ENCODE data around the gene SHPK.
A peak's percentile ranks its signal among the peaks of the same experiment; 100 is the strongest.

The SHPK gene, protein sequence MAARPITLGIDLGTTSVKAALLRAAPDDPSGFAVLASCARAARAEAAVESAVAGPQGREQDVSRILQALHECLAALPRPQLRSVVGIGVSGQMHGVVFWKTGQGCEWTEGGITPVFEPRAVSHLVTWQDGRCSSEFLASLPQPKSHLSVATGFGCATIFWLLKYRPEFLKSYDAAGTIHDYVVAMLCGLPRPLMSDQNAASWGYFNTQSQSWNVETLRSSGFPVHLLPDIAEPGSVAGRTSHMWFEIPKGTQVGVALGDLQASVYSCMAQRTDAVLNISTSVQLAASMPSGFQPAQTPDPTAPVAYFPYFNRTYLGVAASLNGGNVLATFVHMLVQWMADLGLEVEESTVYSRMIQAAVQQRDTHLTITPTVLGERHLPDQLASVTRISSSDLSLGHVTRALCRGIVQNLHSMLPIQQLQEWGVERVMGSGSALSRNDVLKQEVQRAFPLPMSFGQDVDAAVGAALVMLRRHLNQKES

DNA sequence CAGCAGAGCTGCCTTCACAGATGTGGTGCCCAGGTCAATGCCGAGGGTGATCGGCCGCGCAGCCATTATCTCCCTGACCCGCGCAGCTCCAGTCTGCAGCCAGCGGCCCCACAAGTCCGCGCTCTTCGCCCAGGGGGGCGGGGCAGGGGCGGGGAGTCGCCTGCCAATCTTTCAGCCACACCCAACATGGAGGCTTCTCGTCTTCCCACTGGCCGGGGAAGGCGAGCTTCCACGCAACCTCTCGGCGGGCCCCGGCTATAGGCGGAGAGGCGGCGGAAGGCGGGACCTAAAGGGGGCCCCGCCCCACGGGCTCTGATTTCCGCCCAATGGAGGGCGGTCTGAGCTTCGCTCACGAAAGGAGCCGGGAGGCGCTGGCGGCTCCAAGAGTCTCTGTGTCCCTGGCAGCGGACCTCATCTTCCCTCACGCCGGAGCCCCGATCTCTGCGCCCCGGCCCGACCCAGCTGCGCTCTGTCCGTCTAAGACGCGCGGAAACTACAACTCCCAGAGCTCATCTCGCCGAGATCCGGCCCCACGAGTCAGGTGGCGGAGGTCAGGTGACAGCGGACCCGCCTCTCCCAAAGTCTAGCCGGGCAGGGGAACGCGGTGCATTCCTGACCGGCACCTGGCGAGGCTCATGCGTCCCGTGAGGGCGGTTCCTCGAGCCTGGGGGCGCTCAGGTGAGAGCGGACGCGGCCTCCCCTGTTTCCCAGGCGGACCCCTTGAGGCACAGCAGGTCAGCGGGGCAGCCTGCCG is at the start of gene SHPK, which contains the start of gene CTNS:
SHPK (minus strand) TSS at position 97 of the 754 bp plus-strand sequence; CDS start at position 66, 31 bp downstream.
CTNS (plus strand) TSS at position 607 of the 754 bp plus-strand sequence. CDS start 3,447 bp downstream, outside the sequence.
- DNase-seq (ENCODE audit: low read depth): peak; percentile 94

DNA sequence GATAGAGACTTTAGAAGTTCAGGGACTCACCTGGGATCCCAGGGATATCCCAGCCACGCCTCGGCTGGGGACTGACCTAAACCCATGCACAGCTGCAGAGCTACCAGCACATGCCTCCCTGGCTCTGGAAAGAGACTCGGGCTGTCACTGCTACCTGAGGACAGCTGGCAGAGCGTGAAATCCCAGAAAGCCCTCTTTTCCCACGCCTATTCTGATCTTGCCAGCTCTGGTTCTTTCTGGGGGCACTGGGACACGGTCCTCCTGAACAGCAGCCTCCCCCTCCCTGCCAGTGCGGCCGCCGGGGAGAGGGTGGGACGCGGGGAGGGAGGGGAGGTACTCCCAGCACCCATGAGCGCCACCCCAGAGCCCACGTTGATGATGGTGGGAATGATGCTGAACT is 49.1 kb upstream of the SHPK start:
- DNase-seq (ENCODE audit: low read depth): no peak

DNA sequence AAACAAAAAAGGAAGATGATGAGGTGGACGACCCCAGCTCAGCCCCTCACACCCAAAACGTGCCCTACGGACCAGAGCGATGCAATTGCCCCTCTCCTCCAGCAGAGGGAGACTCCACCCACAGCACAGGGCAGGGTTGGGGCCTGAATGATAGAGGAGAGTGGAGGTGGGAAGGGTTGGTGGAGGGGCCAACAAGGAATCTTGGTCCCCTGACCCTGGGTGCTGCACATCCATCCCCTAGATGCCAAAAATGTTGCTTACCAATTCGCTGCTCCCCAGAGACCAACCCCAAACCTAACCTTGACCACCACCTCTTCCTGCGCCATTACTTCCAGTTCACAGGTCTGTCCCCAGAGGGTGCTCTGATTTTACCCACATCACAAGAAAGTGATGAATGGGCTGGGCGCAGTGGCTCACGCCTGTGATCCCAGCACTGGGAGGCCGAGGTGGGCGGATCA is 47.0 kb upstream of the SHPK start:
- no peak for DNase-seq (ENCODE audit: low read depth)

DNA sequence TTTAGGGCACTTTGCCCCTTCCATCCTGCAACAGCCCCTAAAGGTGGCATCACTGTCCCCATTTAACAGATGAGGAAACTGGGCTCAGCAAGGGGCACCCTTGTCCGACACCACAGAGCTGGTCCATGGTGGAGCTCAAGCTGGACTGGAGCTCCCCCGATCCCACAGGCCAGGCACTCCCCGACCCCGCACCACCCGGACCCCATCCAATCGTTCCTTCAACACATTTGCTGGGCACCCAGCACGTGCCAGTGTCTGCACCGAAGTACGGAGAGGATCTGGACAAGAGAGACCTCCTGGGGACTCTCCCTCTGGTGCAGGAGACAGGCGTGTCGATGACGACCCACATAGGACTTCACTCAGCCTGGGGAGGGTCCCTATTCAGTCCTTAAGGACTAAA is 46.0 kb upstream of the SHPK start:
- no peak for DNase-seq (ENCODE audit: low read depth)

DNA sequence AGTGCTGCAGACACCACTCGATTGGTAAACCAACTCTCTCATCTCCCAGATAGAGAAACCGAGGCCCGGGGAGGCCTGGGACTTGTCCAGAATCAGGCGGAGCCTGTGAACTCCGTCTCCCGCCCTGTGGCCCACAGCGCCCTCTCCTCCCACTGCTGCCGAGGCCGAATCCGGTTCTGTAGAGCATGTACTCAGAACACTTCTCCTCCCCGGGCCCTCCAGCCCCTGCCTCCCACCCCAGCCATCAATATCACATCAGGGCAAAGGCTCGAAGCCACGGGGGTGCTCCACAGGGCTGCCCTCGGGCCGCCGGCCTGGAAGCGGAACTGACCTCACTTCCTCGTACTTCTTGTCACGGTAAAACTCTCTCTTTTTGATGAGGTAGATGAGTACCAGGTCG is 45.5 kb upstream of the SHPK start:
- DNase-seq (ENCODE audit: low read depth): no peak

DNA sequence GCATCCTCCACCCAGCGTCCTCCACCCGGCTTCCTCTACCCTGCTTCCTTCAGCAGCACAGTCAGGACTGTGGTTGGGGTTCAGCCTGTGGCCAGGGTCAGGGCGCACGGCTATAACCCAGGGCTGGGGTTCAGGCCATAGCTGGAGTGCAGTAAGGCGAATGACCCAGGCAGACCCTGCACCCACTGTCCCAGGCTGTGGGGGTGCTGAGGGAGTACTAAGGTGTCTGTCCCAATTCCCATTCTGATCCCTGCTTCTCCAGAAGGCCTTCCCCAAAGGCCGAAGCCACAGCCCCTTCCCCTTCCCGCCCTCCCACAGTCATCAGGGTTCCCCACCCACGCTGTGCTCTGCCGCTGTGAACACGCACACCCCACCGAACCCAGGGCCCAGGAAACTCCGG is 45.0 kb upstream of the SHPK start:
- DNase-seq (ENCODE audit: low read depth): no peak

DNA sequence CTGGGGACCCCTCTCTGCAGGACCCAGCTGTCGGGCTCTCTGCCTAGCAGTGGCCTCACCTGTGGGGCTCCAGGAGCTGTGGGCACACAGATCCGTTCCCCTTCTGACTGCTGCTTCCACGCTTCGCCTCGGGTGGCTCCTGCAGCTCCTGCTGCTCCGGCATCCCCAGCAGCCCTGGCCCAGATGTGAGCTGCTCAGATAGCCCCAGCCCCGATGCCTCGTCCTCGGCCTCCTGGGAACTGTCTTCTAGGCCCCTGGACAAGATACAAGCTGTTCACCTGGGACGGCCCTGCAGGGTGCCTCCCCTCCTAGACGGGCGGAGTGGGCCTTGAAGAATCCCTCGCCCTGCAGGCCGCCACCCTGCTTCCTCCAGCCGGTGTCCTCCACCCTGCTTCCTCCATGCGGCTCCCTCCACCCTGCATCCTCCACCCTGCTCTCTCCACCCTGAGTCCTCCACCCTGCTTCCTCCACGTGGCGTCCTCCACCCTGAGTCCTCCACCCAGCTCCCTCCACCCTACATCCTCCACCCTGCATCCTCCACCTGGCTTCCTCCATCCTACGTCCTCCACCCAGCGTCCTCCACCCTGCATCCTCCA is 43.6 kb upstream of the SHPK start:
- no peak for DNase-seq (ENCODE audit: low read depth)

DNA sequence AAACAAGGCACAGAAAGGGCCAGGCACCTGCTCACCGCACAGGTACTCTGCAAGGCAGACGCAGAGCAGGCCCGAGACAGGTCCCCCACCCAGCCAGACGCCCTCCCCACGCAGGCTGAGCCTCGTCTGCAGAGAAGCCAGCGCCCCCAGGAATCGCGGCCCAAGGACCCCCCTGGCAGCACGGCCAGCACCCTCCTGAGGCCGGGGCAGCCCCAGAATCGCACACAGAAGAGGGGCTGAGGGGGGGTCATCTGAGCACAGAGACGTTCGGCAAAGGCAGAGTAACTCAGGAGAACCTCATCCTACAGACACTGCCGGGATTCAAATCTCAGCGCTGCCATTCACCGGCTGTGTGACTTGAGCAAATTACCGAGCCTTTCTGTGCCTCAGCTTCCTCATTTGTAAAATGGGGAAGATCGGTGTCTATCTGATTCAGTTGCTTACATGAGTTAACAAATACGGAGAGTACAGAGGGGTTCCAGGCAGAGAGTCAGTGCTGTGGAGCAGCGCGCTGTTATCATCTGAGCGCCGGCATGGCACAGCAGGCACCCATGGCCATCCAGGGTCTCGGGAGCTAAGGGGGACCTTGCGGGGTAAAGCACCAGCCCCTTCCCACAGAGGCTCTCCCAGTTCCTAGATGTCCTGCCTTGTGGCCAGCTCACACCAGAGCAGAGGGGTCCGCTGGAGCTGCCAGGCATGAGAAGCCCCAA is 42.9 kb upstream of the SHPK start:
- no peak for DNase-seq (ENCODE audit: low read depth)

DNA sequence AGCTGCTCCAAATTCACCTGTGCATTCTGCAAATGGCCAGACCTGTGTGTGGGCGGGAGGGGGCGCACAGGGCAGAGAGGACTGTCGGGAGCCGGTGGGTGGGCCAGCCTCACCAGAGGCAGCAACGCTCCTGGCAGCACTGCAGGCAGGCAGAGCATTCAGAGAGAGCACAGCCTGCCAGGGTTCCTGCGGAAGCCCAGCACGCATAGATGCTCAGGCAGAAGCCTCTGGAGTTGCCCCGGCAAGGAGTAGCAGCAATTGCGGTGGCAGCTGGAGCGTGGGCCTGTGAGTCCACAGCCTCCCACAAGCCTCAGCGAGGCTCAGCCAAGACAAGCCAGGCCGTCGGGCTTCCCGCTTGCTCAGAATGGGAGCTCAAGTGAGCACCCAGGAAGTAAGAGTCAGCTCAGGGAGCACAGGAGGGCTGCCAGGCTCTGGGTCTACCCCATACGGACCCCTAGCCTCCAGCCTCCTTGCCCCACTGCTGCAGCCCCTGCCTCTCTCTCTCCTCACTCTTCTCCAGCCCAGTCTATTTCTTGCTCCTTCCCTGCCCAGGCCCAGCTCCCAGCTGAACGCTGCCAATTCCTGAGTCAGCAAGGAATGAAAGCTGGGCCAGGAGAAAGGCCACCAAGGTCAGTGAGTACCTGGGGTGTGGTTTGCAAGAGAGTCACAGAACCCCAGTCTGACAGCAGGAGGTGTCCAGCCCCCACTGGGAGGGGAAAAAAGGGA is 42.2 kb upstream of the SHPK start:
- no peak for DNase-seq (ENCODE audit: low read depth)

DNA sequence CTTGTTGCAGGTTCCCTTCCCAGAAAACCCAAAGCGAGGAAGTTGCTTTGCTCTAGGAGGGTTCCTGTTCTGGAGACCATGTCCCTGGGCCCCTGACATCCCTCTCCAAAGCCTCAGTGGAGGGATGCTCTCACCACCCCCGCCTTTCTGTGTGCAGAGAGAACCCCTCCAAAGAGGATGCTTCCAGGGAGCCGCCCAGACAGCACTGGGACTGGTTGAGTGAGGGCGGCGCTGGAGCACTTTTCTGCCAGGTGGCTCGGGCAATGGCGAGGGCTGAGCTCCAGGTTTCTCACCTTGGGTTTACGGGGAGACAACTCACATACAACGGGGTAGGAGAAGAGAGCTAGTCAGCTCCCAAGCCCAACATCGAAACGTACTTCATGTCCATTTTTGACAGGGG is 39.8 kb upstream of the SHPK start:
- no peak for DNase-seq (ENCODE audit: low read depth)

DNA sequence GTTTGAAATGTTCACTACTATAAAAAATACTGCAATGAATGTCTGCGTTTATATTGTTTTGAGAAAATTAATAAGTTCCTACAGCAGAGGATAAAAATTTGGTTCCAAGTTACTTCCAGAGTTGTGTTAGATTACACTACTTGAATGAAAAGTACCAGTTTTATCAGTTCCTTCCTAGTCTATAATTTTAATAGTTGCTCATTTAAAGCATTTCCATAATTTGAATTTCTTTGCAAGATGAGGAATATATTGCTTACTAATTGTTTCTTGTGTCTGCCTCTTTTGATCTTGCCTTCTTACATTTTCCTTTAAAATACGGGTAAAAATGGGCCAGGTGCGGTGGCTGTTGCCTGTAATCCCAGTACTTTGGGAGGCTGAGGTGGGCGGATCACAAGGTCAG is 36.5 kb upstream of the SHPK start:
- DNase-seq (ENCODE audit: low read depth): no peak

DNA sequence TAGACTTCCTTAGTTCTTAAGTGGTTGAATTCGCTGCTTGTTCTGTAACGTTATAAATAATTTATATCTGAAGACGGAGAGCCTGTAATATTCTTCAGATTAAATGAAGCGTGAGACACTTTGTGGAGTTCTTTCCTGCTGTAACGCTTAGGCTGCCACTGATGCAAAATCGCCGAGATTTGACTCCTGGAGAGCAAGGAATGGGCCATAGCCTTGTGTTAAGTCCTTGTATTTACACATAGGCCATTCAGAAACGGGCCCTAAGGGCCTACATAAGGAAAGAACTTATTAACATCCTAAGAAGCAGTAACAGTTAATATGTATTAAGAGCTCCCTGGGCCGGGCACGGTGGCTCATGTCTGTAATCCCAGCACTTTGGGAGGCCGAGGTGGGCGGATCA is 33.5 kb upstream of the SHPK start:
- no peak for DNase-seq (ENCODE audit: low read depth)

DNA sequence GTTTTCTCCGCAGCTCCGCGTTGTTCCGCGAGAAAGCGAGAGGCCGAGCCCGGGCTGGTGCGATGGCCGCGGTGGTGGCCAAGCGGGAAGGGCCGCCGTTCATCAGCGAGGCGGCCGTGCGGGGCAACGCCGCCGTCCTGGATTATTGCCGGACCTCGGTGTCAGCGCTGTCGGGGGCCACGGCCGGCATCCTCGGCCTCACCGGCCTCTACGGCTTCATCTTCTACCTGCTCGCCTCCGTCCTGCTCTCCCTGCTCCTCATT is 33.0 kb upstream of the SHPK start:
- DNase-seq (ENCODE audit: low read depth): no peak

DNA sequence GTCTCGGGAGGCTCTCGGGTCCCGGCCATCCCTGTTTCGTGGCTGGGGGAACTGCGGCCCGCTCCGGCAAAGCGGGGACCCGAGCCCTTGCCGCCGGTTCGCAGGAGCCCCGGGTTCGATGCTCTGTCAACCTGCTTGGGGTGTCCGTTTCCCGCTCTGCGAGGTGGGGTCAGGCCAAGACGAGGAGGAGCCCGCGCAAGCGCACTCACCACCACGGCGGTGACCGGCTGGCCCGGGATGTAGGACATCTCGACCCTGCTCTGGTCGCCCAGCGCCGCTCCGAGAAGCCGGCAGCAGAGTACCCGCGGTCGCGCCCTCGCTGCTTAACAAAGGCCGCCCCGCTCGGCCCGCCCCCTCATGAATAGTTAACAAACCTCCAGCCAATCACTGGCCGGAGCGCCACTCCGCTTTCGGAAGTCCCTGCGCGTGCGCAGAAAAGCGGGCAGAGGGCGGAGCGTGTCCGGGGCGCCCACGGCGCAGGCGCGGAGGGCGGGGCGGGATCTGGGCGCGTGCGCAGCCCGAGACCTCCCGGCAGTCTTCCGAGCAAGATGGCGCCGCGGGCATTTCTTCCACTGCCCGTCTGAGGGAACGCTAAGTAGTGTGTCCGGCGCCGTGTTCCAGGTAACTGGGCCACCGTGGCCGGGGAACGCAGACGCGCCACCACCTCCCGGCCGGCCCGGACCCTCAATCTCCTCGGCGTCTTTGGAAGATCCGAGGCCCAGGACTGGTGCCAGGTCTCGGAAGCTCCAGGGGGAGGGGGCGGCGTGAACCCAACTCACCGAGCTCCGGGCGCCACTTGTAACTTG is 32.4 kb upstream of the SHPK start, which contains the start of the genes EMC6 and TAX1BP3:
EMC6 (plus strand) TSS at position 534 of the 806 bp plus-strand sequence. CDS start 335 bp downstream, outside the sequence.
TAX1BP3 (minus strand) TSS at position 300 of the 806 bp plus-strand sequence; CDS start at position 248, 52 bp downstream.
- DNase-seq (ENCODE audit: low read depth): peak; percentile 94

DNA sequence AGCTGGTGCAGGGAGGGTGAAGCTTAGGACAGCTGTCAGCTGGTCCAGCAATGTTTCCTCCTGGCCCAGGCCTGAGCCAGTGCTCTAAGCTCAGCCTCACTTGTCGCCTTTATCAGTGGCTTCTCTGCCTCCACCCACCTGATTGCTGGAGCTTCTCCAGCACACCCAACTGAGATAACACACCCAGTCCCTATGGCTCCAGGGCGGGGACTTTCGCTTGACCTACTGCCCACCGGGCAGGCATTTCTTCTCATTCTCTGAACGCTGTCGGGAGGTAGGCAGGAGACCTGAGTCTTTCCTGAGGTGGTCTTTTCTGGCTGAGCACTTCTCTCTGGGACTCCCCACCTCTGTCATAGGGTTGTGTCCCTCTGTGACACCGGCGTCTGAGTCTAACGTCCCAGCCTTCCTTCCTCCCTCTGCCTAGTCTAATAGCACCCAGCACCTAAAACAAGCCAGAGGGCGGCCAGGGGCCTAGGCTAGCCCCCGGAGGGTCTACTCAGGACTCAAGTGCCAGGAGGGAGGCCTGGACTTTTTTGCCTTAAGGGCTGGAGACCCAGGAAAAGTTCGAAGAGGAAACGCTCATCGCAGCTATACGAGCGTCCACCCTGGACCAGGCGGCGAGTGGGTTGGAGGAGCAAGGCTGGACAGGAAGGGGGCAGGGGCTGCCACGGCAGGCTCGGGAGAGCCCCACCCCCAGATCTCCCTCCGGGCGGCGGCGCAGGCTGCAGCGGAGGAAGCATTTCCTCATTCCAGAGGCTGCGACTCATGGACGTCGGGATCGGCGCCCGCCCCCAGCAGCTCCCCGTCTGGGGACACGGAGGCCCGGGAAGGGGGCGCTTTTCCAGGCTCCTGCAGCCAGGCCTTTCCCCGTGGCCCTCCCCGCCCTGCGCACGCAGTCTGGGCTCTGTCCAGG is 31.6 kb upstream of the SHPK start:
- DNase-seq (ENCODE audit: low read depth): peak; percentile 81

DNA sequence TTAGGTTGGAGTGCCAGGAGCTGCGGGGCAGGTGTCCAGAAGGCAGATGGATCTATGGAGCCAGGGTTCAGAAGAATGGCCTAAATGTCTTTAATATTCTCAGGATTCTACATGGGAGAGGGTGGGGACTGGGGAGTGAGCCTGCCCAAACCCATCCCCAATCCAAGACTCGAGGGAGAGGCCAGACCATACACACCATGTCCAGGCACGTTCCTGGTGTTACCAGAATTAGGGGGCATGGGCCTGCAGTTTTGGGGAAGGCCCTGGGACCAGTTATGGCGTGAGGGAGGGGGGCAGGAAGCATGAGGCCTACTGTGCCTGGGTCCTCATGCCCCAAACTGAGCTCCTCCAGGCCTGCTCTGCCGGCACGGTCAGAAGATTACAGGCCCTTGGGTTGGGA is 30.5 kb upstream of the SHPK start:
- DNase-seq (ENCODE audit: low read depth): no peak

DNA sequence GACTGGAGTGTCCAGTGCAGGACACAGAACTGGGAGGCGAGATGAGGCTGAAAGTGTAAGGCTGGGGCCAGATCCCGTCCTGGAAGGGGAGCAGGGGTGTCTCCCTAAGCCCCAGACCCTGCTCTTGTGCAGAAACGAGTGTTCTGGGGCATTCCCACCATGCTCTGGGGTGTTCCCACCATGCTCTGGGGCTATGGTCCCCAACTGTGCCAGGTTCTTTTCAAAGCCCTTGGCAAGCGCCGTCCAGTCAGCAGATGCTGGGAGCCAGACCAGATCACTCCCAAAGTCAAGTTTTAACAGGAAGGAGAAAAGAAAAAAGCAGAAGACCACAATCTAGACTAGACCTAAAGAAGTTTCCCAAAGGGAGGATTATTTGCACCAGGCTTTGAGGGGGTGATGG is 29.8 kb upstream of the SHPK start:
- DNase-seq (ENCODE audit: low read depth): no peak

DNA sequence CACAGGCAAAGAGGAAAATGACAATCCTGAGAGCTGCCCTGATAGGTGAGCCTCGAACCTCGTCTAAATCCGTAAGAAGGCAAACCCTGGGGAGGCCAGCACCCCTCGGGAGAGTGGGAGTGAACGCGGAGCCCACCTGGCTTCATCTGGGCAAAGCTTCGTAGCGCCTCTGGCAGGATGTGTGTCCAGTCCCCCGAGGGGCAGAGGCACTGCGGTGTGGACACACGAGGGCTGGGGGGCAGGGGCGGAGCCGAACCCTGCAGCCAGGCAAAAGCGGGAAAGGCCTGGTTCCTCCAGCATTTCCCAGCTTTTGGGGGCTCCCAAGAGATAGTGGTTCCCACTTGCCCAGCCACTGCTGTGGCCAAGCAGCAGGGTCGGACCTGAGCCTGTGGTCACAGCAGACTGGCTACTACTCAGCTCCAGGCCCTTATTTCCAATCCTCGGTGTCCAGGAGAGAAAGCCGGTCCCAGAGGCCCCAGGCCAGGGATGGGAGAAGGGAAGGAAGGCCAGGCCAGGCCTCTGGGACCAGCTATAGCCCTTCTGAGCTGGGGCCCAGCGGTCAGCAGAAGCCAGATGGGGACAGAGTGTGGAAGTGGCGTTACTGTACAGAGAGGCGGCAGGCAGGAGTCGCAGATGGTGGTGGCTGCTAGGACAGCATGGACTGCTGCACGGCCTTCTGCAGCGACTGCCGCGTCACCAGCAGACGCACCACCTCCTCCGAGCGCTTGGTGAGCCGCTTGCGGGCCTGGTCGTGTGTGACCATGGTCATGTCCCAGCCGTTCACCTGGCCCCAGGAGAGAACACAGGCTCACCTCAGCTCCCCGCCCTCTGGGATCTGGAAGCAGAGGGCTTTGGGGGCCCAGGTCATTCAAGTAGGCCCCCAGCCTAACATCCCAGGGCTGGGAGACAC is 27.3 kb upstream of the SHPK start:
- DNase-seq (ENCODE audit: low read depth): no peak
